Activated CD4-positive, alpha-beta T cell treated with anti-CD3 and anti-CD28 coated beads for 36 hours (primary cell): ENCODE results near the gene SPTBN5. TPM values are rescaled to one million over a fixed set of nuclear protein-coding genes. Genes with fewer than 3 reads are reported as not detected.

ENCODE experiments used
- ATAC-seq: fragments of 200-7000 bp; cut with Tn5 transposase; one replicate; pipeline ENCODE4 v1.10.0; 2021; ENCODE audit warnings: mild to moderate bottlenecking, moderate library complexity
- CTCF ChIA-PET: fragments of 350-600 bp; sonication (Branson Sonifier 250); formaldehyde crosslinking; loops from one replicate; lab custom pipeline; 2021; ENCODE audit warnings: antibody characterized with exemption; lab: Charles Lee
- POLR2A ChIA-PET: fragments of 350-600 bp; sonication (Branson Sonifier 250); formaldehyde crosslinking; loops from one replicate; lab custom pipeline; 2021; ENCODE audit warnings: antibody characterized with exemption, inconsistent platforms; lab: Charles Lee
- DNase-seq: peaks from one replicate; pipeline ENCODE4 v3.0.0-alpha.2; 2020
- H3K27ac Mint-ChIP-seq: one replicate; pipeline ENCODE4 v1.8.0; 2021; ENCODE audit warnings: mixed read lengths
- H3K27me3 Mint-ChIP-seq: one replicate; pipeline ENCODE4 v1.8.0; 2021; ENCODE audit warnings: mixed read lengths
- H3K36me3 Mint-ChIP-seq: one replicate; pipeline ENCODE4 v1.8.0; 2021; ENCODE audit warnings: low read depth, mixed read lengths
- H3K4me1 Mint-ChIP-seq: one replicate; pipeline ENCODE4 v1.8.0; 2021; ENCODE audit warnings: mixed read lengths
- H3K4me3 Mint-ChIP-seq: one replicate; pipeline ENCODE4 v1.8.0; 2021; ENCODE audit warnings: mild to moderate bottlenecking, moderate library complexity, mixed read lengths
- H3K9me3 Mint-ChIP-seq: one replicate; pipeline ENCODE4 v1.8.0; 2021; ENCODE audit warnings: low read depth, mixed read lengths
- intact Hi-C, 2 experiments: fragments of 100-400 bp; cut with DNase I in 1 of 2; cut with micrococcal nuclease in 1 of 2; formaldehyde crosslinking; loops; one replicate each; pipeline versions ENCODE4 v1.14.2 to v1.15.1; 2022 to 2024; cut with DNase I, micrococcal nuclease
- total RNA-seq, 2 experiments: library from RNA; stranded (reverse); gene quantifications; one replicate each; pipeline ENCODE4 v1.2.3, GENCODE V29; 2021

SPTBN5 gene
- total RNA-seq, 2 experiments from 2014 or later = 0.46 to 0.51 TPM

DNA sequence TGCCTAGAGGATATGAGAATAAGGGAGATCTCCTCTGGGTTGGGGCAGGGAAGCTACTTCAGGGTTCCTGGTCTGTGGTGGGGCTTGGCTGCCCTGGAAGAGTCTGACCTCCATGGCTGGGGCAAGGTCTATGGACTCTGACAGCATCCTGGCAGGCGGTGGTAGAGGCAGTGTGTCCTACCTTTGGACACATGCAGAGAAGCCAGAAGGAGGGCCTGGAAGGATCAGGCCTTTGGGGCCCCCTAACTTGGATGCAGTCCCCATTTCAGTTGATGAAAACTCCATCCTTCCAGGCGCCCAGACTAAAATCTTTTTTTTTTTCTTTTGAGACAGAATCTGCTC is 10.4 kb downstream of the SPTBN5 start:
- Mint-ChIP-seq H3K27me3 (peaks cover 7% of the 10 kb centered on the region), H3K4me1 (peaks cover 6% of the 10 kb centered on the region), H3K9me3 (no peaks in the 10 kb centered on the region), H3K36me3 (no peaks in the 10 kb centered on the region), H3K4me3 (no peak overlapping the region), H3K27ac (no peak overlapping the region)
- ATAC-seq (no peak), DNase-seq (no peak)
- ChIA-PET POLR2A (no interaction called here), CTCF (no interaction called here)
- intact Hi-C loops = no loop called here

DNA sequence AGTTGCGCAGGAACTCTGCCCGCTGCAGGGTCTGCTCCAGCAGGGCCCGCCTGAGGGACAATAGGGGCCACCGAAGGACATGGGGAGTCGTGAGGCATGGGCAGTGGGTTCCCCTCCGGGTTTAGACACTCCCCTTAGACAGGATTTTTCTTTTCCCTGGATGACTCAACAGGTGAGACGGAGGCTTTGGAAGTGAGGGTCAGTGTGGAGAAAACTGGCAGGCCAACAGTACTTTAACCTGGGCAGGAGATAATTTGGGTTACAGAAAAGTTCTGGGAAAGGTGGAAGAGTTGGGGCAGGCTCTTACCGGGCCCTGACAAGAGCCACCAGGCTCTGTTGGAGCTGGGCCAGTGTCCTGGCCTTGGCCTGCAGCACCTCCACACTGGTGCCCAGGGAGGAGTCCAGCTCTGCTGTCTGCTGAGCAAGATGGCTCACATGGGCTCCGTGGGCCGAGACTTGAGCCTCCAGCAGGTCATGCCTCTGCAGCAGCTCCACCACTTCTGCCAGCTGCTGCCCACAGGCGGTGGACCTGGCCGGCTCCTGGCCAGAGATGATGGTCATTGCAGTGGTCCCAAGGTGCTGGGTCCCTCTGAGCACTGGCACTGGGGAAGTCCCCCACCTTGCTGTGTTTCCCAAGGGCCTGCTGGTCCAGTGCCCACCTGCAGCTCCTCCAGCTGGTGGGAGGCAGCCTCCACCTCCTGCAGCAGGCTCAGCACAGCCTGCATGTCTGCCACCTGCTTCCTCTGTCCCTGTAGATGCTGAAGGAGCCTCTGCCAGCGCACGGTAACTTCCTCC is 11.0 kb downstream of the SPTBN5 start:
- intact Hi-C loops = no loop called here
- no peak for ATAC-seq
- Mint-ChIP-seq H3K27me3 (peaks cover 7% of the 10 kb centered on the region), H3K4me3 (no peak overlapping the region), H3K36me3 (no peaks in the 10 kb centered on the region), H3K9me3 (no peaks in the 10 kb centered on the region), H3K27ac (no peak overlapping the region), H3K4me1 (peaks cover 4% of the 10 kb centered on the region)
- no peak for DNase-seq
- ChIA-PET CTCF (interaction anchor here (0.6 kb wide), 1 partner anchor 10 kb away, joined by 3 read pairs; no protein-coding TSS in a partner anchor), POLR2A (no interaction called here)

DNA sequence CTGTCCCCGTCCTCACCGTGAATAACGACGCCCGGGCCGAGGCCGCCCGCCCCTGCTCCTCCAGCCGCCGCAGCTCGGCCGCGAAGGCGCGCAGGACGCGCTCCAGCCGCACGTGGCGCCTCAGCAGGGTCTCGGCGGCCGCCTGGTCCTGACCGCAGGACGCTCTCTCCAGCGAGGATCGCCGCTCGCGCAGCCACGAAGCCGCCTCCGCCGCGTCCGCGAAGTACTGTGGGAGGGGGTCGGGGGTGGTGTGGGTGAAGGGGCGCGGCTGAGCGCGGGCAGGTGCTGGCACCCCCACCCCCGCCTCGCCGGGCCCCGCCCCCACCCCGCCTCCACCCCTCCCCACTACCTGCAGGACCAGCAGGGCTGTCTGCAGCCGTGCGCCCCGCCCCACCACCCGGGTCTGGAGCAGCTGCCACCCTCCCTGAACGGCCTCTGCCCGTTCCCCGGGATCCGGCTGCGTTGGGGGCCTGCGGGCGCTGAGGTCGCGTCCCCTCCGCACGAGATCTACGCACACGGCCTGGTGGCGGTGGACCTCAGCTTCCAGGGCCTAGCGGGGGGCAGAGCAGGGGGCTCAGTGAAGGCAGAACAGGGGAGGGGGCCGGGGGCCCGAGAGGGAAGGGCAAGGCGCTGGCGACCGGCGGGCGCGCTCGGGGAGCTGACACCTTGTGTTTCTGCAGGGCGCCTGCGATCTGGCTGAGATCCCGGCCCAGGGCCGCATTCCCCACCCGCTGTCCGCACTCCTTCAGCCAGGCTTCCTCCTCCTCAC is 11.7 kb downstream of the SPTBN5 start:
- Mint-ChIP-seq H3K4me3 (no peak overlapping the region), H3K27me3 (peaks cover 7% of the 10 kb centered on the region), H3K36me3 (no peaks in the 10 kb centered on the region), H3K27ac (no peak overlapping the region), H3K4me1 (peaks cover 4% of the 10 kb centered on the region), H3K9me3 (no peaks in the 10 kb centered on the region)
- intact Hi-C loops = no loop called here
- ATAC-seq = peak; percentile 30
- DNase-seq = no peak
- POLR2A ChIA-PET = no interaction called here
- CTCF ChIA-PET = interaction anchor here (0.6 to 1.5 kb wide), 4 partner anchors 10 to 108 kb away, joined by 3 to 4 read pairs (median 4); partner anchors contain the start of gene MAPKBP1

DNA sequence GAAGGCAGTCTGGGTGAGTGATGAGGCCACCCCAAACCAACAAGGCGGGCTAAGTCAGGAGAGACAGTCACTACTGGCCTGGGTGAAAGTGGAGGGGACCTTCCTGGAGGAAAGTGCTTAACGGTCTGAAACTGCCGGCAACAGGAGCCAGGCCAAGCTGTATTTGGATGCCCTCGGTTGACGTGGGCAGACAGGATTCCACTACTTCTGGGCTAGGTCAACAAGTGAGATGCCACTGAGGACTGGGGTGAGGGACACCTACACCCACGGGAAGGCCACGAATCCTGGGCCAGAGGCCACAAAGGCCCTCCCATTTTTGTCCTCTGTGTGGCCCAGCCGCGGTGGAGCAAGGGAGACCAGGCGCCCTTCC is 12.3 kb downstream of the SPTBN5 start:
- Mint-ChIP-seq H3K27me3 (peaks cover 7% of the 10 kb centered on the region), H3K9me3 (no peaks in the 10 kb centered on the region), H3K4me1 (peaks cover 4% of the 10 kb centered on the region), H3K27ac (no peak overlapping the region), H3K36me3 (no peaks in the 10 kb centered on the region), H3K4me3 (no peak overlapping the region)
- ATAC-seq (no peak), DNase-seq (no peak)
- ChIA-PET POLR2A (no interaction called here), CTCF (interaction anchor here (0.8 to 1.5 kb wide), 3 partner anchors 23 to 107 kb away, joined by 4 read pairs; partner anchors contain the start of gene MAPKBP1)
- intact Hi-C loops = no loop called here

DNA sequence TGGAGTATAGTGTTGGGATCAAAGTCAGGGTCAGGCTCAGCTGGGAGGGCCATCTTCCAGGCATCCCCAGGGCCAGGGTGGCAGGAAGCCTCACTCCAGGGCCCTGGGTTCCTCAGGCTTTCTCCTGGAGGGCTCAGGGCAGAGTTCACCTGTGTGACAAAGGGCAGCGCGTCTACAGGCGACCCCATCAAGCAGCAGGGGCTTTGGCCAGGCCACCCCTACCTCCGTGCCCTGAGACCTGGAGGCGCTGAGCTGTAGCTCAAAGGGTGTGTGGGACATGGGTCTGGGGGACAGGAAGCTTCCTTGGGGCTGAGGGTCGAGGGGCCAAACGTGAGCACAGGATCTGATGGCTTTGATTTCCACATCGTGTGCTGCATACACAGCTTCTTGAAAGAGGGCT is 12.8 kb downstream of the SPTBN5 start:
- no peaks in the 10 kb centered on the region for H3K9me3 Mint-ChIP-seq
- CTCF ChIA-PET = interaction anchor here (0.6 to 1.5 kb wide), 4 partner anchors 24 to 107 kb away, joined by 3 to 4 read pairs (median 4); partner anchors contain the start of gene MAPKBP1
- no peak for ATAC-seq
- H3K36me3 Mint-ChIP-seq = no peaks in the 10 kb centered on the region
- H3K4me1 Mint-ChIP-seq = peaks cover 4% of the 10 kb centered on the region
- H3K27ac Mint-ChIP-seq = no peak overlapping the region
- no peak for DNase-seq
- no peak overlapping the region for H3K4me3 Mint-ChIP-seq
- H3K27me3 Mint-ChIP-seq = peaks cover 7% of the 10 kb centered on the region
- POLR2A ChIA-PET = no interaction called here
- intact Hi-C loops = no loop called here

DNA sequence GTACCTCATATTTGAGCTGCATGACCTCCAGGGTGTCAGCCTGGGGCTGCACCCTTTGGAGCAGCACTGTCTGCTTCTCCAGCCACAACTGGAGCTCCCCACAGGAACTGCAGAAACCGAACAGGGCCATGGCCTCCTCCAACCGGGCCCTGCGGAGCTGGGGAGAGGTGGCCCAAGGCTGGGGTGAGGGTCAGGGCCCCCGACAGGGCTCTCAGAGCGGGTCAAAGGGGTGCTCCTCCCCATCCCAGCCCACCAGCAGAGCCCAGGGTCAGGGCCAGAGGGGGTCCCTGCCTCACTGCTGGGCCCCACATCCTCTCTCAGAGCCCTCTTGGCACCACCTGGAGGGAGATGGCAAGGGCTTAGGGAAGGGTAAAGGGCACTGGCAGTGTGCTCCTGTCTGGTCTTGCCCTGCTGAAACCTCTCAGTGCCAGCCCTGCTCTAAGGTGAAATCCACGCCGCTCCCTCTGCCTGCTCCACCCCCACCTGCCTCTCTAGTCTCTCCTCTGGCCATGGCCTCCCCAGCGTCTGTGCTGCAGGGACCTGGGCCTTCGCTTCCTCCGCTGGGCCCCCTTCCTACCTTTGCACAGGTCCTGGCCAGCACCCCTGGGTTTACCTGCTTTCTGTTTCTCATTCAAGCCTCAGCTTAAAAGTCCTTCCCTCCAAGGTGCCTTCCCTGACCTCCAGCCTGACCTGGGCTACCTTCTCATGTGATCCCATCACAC is 13.5 kb downstream of the SPTBN5 start:
- ATAC-seq (no peak), DNase-seq (no peak)
- Mint-ChIP-seq H3K4me1 (peaks cover 4% of the 10 kb centered on the region), H3K4me3 (no peak overlapping the region), H3K27me3 (peaks cover 7% of the 10 kb centered on the region), H3K27ac (no peak overlapping the region), H3K36me3 (no peaks in the 10 kb centered on the region), H3K9me3 (no peaks in the 10 kb centered on the region)
- CTCF ChIA-PET = interaction anchor here (0.5 to 1.9 kb wide), 5 partner anchors 17 to 1171 kb away, joined by 3 to 7 read pairs (median 3); partner anchors contain the start of gene MAPKBP1
- POLR2A ChIA-PET = no interaction called here
- intact Hi-C loops = no loop called here

DNA sequence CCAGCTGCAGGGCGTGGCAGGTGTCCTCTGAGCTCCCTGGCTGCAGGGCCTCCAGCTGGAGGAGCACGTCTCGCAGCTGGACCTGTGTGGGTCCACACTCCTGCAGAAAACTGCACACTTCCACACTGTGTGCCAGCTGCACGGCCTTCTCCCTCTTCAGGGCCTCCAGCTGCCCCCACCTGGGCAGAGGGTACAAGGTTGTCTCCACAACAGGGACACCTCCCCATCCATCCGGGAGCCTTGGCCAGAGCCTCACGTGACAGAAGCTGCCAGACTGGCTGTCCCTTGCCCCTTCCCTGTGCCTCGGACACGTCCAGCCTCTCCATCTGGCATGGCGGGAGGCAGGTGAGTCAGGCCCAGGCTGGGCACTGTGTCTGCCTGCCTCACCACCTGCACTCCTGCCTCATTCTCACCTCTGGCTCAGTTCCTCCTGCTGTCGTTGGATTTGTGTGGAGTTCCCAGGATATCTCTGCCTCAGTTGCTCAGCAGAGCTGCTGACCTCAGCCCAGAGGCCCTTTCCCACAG is 14.5 kb downstream of the SPTBN5 start:
- DNase-seq (no peak), ATAC-seq (no peak)
- no peaks in the 10 kb centered on the region for H3K36me3 Mint-ChIP-seq
- POLR2A ChIA-PET = no interaction called here
- H3K27me3 Mint-ChIP-seq = peaks cover 7% of the 10 kb centered on the region
- intact Hi-C loops = no loop called here
- H3K27ac Mint-ChIP-seq = no peak overlapping the region
- H3K4me1 Mint-ChIP-seq = peaks cover 4% of the 10 kb centered on the region
- H3K9me3 Mint-ChIP-seq = no peaks in the 10 kb centered on the region
- no peak overlapping the region for H3K4me3 Mint-ChIP-seq
- CTCF ChIA-PET = interaction anchor here (0.5 to 1.9 kb wide), 3 partner anchors 18 to 105 kb away, joined by 3 to 7 read pairs (median 3); partner anchors contain the start of gene MAPKBP1

DNA sequence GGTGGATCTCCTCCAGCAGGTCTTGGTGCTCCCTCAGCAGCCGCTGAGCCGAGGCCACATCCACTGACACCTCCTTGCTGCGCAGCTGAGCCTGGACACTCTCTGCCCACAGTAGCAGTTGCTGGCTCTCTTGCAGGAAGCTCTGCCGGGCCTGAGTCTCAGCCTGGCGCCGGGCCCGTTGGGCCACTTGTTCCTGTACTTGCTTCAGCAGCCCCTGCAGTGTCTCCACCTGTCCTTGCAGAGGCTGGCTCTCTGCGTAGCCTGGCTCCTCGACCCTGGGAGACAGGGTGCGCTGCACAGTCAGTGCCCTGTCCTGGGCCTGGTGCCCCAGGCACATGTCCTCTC is 15.5 kb downstream of the SPTBN5 start:
- ATAC-seq = no peak
- Mint-ChIP-seq H3K9me3 (no peaks in the 10 kb centered on the region), H3K4me1 (peaks cover 4% of the 10 kb centered on the region), H3K27ac (no peak overlapping the region), H3K4me3 (no peak overlapping the region), H3K27me3 (peaks cover 7% of the 10 kb centered on the region), H3K36me3 (no peaks in the 10 kb centered on the region)
- DNase-seq = no peak
- intact Hi-C loops = no loop called here
- POLR2A ChIA-PET = no interaction called here
- CTCF ChIA-PET = interaction anchor here (0.6 kb wide), 1 partner anchor 23 kb away, joined by 3 read pairs; no protein-coding TSS in a partner anchor

DNA sequence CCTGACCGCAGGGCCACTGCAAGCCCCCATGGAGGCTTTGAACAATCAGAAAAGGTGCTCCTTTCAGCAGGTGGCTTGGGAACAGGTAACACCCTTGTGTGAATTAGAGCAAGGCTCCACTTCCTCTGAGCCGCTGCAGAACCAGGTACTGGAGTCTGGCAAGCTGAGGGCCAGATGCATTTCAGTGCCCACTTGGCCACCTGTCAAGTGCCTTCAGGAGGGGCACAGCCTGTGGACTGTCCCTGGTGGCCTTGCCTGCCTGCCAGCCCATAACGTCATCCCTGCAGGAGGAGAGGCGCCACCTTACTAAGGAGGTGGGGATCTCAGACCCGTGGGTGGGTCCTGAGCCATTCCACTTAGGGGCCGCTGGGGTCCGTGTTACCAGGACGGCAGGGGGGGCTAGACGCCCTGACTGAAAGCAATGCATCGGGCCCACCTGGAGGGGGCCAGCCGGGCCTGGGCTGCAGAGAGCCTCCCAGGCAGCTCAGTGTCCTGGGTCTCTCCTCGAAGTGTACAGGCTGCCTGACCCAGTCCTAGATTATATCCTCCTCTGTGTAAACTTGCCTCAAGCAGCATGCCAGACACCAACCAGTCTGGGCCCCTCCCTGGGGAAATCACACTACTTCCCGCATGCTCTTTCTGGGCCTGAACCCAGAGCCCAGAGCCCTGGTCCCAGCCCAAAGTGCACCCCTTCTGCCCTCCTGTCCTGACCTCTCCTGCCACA is 16.1 kb downstream of the SPTBN5 start:
- CTCF ChIA-PET = no interaction called here
- Mint-ChIP-seq H3K4me3 (no peak overlapping the region), H3K4me1 (peaks cover 4% of the 10 kb centered on the region), H3K27me3 (peaks cover 7% of the 10 kb centered on the region), H3K27ac (no peak overlapping the region), H3K36me3 (no peaks in the 10 kb centered on the region), H3K9me3 (no peaks in the 10 kb centered on the region)
- no peak for DNase-seq
- POLR2A ChIA-PET = no interaction called here
- intact Hi-C loops = no loop called here
- ATAC-seq = no peak

DNA sequence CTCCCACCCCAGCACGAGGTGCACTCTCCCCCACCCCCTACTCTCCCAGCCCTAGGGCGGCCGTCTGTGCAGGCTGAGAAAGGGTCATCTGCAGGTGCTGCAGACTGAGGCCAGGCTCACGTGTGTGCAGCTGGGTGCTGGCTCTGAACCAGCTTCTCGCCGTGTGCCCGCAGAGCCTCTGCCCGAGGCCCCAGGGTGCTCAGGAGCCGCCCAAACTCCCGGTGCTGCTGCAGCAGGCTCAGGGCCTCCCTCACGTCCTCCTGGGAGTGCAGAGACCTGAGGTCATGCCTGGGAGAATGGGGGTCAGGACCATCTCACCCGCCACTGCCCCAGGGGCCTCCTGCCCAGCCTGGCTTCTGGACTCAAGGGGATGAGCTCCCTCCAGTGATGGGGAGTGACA is 17.2 kb downstream of the SPTBN5 start:
- POLR2A ChIA-PET = no interaction called here
- Mint-ChIP-seq H3K4me3 (no peak overlapping the region), H3K27me3 (peaks cover 7% of the 10 kb centered on the region), H3K36me3 (no peaks in the 10 kb centered on the region), H3K9me3 (no peaks in the 10 kb centered on the region), H3K27ac (no peak overlapping the region), H3K4me1 (peaks cover 4% of the 10 kb centered on the region)
- CTCF ChIA-PET = no interaction called here
- intact Hi-C loops = no loop called here
- no peak for DNase-seq
- no peak for ATAC-seq

DNA sequence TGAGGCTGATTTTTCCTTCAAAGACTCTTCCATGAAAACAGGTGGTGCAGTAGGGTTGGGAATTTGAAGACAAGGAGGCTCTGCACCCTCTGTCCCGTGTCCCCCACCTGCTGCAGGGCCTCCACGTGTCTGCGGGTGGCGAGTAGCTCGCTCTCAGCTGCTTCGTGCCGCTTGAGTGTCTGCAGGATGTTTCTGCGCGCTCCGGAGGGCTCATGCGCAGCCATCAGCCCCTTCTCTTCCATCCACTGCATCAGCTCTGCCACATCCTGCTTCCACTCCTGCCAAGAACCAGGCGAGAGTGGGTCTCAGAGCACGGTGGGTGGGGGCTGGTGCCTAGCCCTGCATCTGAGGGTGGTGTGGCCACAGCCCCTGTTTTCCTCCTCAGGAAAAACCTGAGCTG is 17.8 kb downstream of the SPTBN5 start:
- Mint-ChIP-seq H3K9me3 (no peaks in the 10 kb centered on the region), H3K27ac (no peak overlapping the region), H3K4me3 (no peak overlapping the region), H3K4me1 (peaks cover 3% of the 10 kb centered on the region), H3K27me3 (peaks cover 2% of the 10 kb centered on the region), H3K36me3 (no peaks in the 10 kb centered on the region)
- DNase-seq = no peak
- intact Hi-C loops = no loop called here
- ATAC-seq = no peak
- POLR2A ChIA-PET = no interaction called here
- CTCF ChIA-PET = no interaction called here
